ENCODE data around the gene UBA52. TPM values are rescaled to one million over a fixed set of nuclear protein-coding genes. Genes with fewer than 3 reads are reported as not detected.

The UBA52 gene
- total RNA-seq, 1 experiment from 2014 or later: 745 TPM

DNA sequence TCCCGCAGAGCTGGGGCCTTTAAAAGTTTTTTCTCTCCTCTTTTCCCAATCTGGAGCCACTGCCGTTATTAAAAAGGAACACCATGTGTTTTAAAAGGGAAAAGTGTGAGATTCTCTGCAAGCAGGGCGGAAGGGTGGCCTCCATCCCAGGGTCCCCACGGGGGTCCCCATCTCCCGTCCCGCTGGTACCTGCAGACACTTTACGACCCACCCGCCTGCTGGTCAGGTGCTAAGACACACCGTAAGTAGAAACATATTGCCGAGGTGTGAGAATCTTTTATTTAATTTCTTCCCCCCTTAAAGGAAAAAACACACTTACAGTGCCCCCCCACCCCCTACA, 33.1 kb downstream of the UBA52 start:
- H3K4me1 ChIP-seq (replicated peaks): peaks cover 15% of the 10 kb centered on the region
- H3K27me3 ChIP-seq (replicated peaks): peaks cover 60% of the 10 kb centered on the region
- H3K27ac ChIP-seq: no peak overlapping the region
- no peaks in the 10 kb centered on the region for H3K9me3 ChIP-seq (replicated peaks)
- H3K36me3 ChIP-seq: no peaks in the 10 kb centered on the region
- DNase-seq (ENCODE audit: low read depth in 1 of 2, low spot score in 2 of 2): no peak
- no peak overlapping the region for H3K4me3 ChIP-seq

GRCh38 chr19:18605196-18605545, 33.5 kb downstream of the UBA52 start:
- Histone ChIP-seq H3K9me3 (replicated peaks) (no peaks in the 10 kb centered on the region), H3K36me3 (no peaks in the 10 kb centered on the region), H3K27me3 (replicated peaks) (peaks cover 64% of the 10 kb centered on the region), H3K4me1 (replicated peaks) (peaks cover 15% of the 10 kb centered on the region), H3K4me3 (peak overlapping the region; percentile 30), H3K27ac (no peak overlapping the region)
- DNase-seq (ENCODE audit: low read depth in 1 of 2, low spot score in 2 of 2): no peak

- Histone ChIP-seq H3K27ac (no peak overlapping the region), H3K36me3 (no peaks in the 10 kb centered on the region), H3K27me3 (replicated peaks) (peaks cover 70% of the 10 kb centered on the region), H3K4me3 (peak overlapping the region; percentile 30), H3K4me1 (replicated peaks) (peaks cover 15% of the 10 kb centered on the region), H3K9me3 (replicated peaks) (no peaks in the 10 kb centered on the region)
- no peak for DNase-seq (ENCODE audit: low read depth in 1 of 2, low spot score in 2 of 2)
Observed at GRCh38 chr19:18605546-18606280, 34.1 kb downstream of the UBA52 start.

GRCh38 chr19:18606281-18607225, 34.9 kb downstream of the UBA52 start, which contains the start of gene CRLF1:
Gene CRLF1 (minus strand): TSS chr19:18606799. CDS start chr19:18606656, 143 bp downstream.
- Histone ChIP-seq H3K36me3 (no peaks in the 10 kb centered on the region), H3K27ac (no peak within 1 kb of the TSS), H3K27me3 (replicated peaks) (peaks cover 76% of the 10 kb centered on the region), H3K9me3 (replicated peaks) (no peaks in the 10 kb centered on the region), H3K4me3 (peak within 1 kb of the TSS; percentile 30), H3K4me1 (replicated peaks) (peaks cover 20% of the 10 kb centered on the region)
- no peak for DNase-seq (ENCODE audit: low read depth in 1 of 2, low spot score in 2 of 2)

DNA sequence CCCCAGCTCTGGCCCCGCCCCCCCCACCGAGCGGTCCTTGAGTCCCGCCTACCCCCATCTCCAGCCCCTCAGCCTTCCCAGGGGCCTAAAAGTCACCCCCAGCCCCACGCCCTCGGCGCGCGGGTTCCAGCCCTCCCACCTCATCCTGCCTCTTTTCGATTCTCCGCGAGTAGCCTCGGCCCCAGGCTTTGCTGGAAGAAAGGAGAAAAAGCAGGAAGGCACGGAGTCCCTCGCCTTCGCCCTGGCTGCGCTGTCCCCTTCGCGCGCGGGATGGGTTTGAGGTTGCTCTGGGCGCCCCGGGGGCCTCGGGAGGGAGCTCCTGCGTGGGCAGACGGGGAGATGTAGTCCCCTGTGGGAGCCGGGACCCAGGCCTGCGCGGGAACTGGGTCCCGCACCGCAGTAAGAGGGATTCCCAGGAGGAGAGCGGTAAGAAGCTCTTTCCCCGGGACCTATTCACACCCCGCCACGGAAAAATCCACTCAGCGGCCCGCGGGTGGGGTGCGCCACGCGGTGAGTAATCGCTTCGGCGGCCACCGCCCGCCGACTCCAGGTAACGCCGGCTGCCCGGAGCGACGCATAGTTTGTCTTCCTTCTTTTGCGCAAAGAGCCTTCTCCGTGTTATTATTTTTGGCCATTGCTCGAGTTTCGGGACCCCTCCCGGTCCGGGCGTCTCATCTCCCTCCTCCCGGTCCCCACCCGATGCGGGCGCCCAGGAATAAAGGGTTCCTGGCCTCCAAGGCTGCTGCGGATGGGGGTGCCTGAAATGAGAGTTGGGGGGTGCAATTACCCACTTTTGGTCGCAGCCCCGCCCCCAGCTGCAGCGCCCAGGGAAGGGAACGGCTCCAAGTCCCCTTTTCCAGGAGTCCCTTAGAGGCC, 35.8 kb downstream of the UBA52 start:
- peaks cover 83% of the 10 kb centered on the region for H3K27me3 ChIP-seq (replicated peaks)
- no peak overlapping the region for H3K27ac ChIP-seq
- peak overlapping the region; percentile 8; the same call in 1 of the 2 replicates for H3K4me3 ChIP-seq
- H3K4me1 ChIP-seq (replicated peaks): peaks cover 22% of the 10 kb centered on the region
- H3K9me3 ChIP-seq (replicated peaks): no peaks in the 10 kb centered on the region
- no peak for DNase-seq (ENCODE audit: low read depth in 1 of 2, low spot score in 2 of 2)
- no peaks in the 10 kb centered on the region for H3K36me3 ChIP-seq

DNA sequence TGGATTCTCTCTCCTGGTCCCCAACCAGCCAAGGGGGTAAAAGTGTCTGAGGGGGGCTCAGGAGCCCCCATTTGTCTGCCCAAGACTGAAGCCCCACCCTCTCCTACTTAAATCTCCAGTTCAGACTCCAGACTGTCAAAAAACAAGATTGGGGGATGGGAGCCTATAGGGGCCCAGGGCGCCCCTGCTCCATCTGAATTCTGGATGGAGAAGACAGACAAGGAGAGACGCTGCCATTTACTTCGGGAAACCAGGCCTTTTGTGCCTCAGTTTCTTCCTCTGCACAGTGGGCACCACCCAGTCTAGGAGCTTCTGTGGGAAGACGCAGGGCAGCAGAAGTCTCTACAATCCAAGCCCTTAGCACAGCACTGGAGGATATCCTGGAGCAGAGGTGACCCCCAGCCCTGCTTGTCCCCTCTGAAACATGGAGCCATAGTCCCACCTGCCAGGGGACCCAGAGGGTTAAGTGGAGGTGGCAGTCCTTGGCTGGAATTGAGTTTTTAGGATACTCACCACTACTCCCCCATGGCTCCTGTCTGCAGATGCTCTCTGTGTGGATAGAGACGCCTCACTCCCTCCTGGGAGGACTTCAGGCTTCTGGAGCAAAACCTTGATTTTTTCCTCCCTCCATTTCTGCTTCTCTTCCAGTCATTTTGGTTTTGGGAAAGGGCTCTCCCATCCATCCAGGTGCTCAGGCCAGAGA, 36.6 kb downstream of the UBA52 start:
- DNase-seq (ENCODE audit: low read depth in 1 of 2, low spot score in 2 of 2): no peak
- H3K36me3 ChIP-seq: no peaks in the 10 kb centered on the region
- peaks cover 25% of the 10 kb centered on the region for H3K4me1 ChIP-seq (replicated peaks)
- H3K27ac ChIP-seq: no peak overlapping the region
- H3K9me3 ChIP-seq (replicated peaks): no peaks in the 10 kb centered on the region
- H3K27me3 ChIP-seq (replicated peaks): peaks cover 84% of the 10 kb centered on the region
- no peak overlapping the region for H3K4me3 ChIP-seq

- DNase-seq (ENCODE audit: low read depth in 1 of 2, low spot score in 2 of 2): no peak
- Histone ChIP-seq H3K27ac (no peak overlapping the region), H3K27me3 (replicated peaks) (peaks cover 87% of the 10 kb centered on the region), H3K4me3 (no peak overlapping the region), H3K36me3 (no peaks in the 10 kb centered on the region), H3K9me3 (replicated peaks) (no peaks in the 10 kb centered on the region), H3K4me1 (replicated peaks) (peaks cover 19% of the 10 kb centered on the region)
Observed at GRCh38 chr19:18608805-18609716, 37.4 kb downstream of the UBA52 start.

DNA sequence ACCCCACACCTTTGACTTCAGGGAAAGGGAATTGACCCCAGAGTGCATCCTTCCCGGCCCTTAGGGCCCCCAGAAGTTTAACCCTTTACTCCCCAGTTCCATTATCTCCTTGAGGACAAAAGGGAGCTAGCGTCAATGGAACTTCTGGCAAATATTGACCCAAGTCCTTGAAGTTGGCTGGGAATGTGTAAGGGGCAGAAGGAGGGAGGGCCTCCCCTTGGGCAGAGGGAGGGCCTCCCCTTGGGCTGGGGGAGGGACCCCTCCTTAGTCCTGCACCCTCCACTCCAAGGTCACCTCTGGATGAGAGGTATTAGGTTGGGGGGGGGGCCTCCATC, 38.0 kb downstream of the UBA52 start:
- H3K4me3 ChIP-seq: no peak overlapping the region
- no peaks in the 10 kb centered on the region for H3K36me3 ChIP-seq
- H3K4me1 ChIP-seq (replicated peaks): peaks cover 16% of the 10 kb centered on the region

GRCh38 chr19:18610245-18610555, 38.5 kb downstream of the UBA52 start:
- H3K27me3 ChIP-seq (replicated peaks): peaks cover 88% of the 10 kb centered on the region
- peaks cover 16% of the 10 kb centered on the region for H3K4me1 ChIP-seq (replicated peaks)
- H3K4me3 ChIP-seq: no peak overlapping the region
- DNase-seq (ENCODE audit: low read depth in 1 of 2, low spot score in 2 of 2): no peak
- no peaks in the 10 kb centered on the region for H3K36me3 ChIP-seq
- H3K9me3 ChIP-seq (replicated peaks): no peaks in the 10 kb centered on the region
- H3K27ac ChIP-seq: no peak overlapping the region

More for the DNA sequence above, 38.0 kb downstream of the UBA52 start:
- Histone ChIP-seq H3K9me3 (replicated peaks) (no peaks in the 10 kb centered on the region), H3K27me3 (replicated peaks) (peaks cover 87% of the 10 kb centered on the region), H3K27ac (no peak overlapping the region)
- no peak for DNase-seq (ENCODE audit: low read depth in 1 of 2, low spot score in 2 of 2)

DNA sequence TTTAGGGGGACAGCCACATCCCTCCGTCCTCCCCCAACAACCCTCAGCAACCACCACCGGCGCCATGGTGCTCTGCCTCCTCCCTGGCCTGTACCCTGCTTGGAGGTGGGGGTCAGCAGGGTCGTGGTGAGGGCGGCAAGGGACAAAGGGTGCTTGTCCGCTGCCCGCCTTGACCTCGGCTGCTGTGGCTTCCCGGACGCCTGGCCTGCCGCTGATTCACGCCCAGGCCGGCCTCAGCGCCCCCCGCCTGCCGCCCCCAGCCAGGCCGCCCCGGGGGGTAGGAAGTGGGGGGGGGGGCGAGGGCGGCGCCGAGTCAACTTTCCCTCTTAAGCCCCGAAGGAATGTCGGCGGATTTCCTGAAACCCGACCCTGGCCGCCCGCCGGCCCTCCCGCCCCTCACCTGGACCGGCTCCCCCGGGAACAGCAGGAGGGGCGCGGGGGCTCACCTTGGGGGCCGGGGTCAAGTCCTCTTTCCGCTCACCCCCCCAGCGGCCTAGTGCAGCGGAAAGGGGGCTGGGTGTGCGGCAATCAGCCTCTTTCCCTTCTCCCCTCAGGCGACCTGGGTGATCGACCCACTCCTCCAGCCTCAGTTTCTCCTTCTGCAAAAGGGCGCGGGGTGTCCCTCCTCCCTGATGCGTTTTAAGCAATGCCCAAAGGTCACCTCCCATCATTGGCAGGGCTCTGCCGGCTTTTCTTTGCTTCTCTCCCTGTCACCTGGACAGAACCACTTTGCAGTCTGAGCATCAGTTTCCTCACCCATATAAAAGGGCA, 39.1 kb downstream of the UBA52 start:
- no peak overlapping the region for H3K4me3 ChIP-seq
- peaks cover 88% of the 10 kb centered on the region for H3K27me3 ChIP-seq (replicated peaks)
- H3K27ac ChIP-seq: no peak overlapping the region
- no peak for DNase-seq (ENCODE audit: low read depth in 1 of 2, low spot score in 2 of 2)
- no peaks in the 10 kb centered on the region for H3K36me3 ChIP-seq
- H3K4me1 ChIP-seq (replicated peaks): peaks cover 16% of the 10 kb centered on the region
- no peaks in the 10 kb centered on the region for H3K9me3 ChIP-seq (replicated peaks)

DNA sequence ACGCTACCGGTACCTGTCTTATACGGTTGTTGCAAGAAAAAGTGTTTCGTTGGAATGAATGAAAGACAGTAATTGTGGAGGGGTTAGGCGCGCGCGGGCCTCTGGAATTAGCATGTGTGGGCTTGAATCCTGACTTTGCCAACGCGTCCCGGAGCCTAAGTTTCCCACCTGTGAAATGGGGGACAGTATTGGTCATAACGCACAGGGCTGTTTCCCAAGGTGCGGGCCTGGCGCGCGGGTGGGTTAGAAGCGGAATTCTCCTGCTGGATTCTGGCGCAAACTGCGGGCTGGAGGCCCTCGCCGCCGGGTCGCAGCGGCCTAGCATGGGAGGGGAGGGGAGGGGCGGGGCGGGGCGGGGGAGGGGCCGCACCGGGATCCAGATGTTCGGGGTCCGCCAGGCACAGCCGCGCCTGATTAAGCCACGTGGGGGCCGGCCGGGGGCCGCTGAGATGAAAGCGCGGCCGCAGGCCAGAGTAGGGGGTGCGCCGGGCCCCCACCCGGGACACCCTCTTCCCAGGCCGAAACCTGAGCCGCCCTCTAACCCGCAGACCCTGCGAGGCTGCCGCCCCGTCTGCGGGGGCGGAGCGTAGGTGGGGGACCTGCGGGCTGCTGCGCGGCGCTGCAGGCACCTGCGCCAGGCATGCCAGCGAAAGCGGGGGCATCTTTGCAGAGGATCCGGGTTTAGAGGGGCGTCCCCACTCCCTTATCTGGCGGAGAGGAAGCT, 39.8 kb downstream of the UBA52 start:
- H3K4me3 ChIP-seq: no peak overlapping the region
- H3K4me1 ChIP-seq (replicated peaks): peaks cover 16% of the 10 kb centered on the region
- H3K36me3 ChIP-seq: no peaks in the 10 kb centered on the region
- DNase-seq (ENCODE audit: low read depth in 1 of 2, low spot score in 2 of 2): no peak
- no peak overlapping the region for H3K27ac ChIP-seq
- H3K9me3 ChIP-seq (replicated peaks): no peaks in the 10 kb centered on the region
- H3K27me3 ChIP-seq (replicated peaks): peaks cover 82% of the 10 kb centered on the region

All from SJSA1 (cell line).